Muscle layer of colon (tissue), 2 donors: ENCODE results near the gene CST3.
"Not testable (repeated sequence)": the region's sequence is repeated elsewhere in the genome, so short reads cannot be mapped to it uniquely, and the experiment has no call there.

ENCODE experiments used
- H3K27ac ChIP-seq: one replicate; pipeline ENCODE4 v1.7.0; 2013; ENCODE audit warnings: low read depth, mild to moderate bottlenecking, low read length, moderate library complexity
- H3K27me3 ChIP-seq, 2 donors: one replicate each; pipeline ENCODE4 v1.7.0; 2013; ENCODE audit warnings: low read length in 2 of 2, mild to moderate bottlenecking in 2 of 2; ENCODE audit not compliant: insufficient read depth in 2 of 2, control insufficient read depth in 1 of 2
- H3K36me3 ChIP-seq: one replicate; pipeline ENCODE4 v1.7.0; 2013; ENCODE audit warnings: mild to moderate bottlenecking, low read length; ENCODE audit not compliant: insufficient read depth
- H3K4me1 ChIP-seq: one replicate; pipeline ENCODE4 v1.7.0; 2013; ENCODE audit warnings: mild to moderate bottlenecking, low read length; ENCODE audit not compliant: insufficient read depth
- H3K4me3 ChIP-seq, 2 donors: one replicate each; pipeline ENCODE4 v1.7.0; 2013; ENCODE audit warnings: low read length in 2 of 2, low read depth in 1 of 2, mild to moderate bottlenecking in 1 of 2, moderate library complexity in 1 of 2
- H3K9ac ChIP-seq: one replicate; pipeline ENCODE4 v1.7.0; 2013; ENCODE audit warnings: low read length
- H3K9me3 ChIP-seq: one replicate; pipeline ENCODE4 v1.7.0; 2013; ENCODE audit warnings: mild to moderate bottlenecking, low read length
- donor health status: abdominal sarcoma.
- donor health status: Adenocarcinoma of cecum.

CST3 gene

DNA sequence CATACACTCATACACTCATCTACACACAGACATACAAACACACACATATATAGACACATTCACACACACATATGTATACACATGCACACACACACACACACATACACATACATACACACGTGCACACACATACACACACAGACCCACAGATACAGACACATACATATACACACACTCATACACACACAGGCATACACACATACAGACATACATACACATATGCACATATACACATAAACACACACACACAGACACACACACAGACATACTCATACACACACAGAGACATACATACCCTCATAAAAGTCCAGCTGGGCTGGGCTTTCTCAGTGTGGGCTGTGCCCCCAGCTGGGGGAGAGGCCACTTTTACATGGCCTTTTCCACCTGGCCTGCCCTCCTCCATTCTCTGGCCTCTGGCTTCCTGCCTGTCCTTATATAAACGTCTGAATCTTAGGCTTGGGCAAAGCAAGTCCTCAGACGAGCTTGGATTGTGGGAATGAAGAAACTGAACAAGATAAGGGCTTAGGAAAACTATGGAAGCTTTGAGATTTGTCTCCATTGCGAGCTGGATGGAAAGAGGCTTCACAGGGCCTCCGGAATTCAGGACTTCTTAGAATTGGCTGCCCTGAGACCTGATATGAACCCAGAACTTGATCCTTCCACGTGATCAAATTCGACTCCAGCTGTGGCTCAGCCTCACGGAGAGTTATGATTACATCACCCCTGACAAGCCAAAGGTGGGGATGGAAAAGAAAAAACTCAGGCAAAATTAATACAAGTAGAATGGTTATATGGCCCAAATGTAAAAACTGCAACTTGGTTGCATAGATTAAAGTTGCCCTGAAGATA lies 22.5 kb upstream of the CST3 start:
- Histone ChIP-seq H3K27me3 (no peaks in the 10 kb centered on the region), H3K9me3 (no peaks in the 10 kb centered on the region), H3K4me1 (no peaks in the 10 kb centered on the region), H3K9ac (no peak overlapping the region), H3K27ac (no peak overlapping the region), H3K4me3 (no peak overlapping the region), H3K36me3 (no peaks in the 10 kb centered on the region)

GRCh38 chr20:23659610-23659988 lies 21.8 kb upstream of the CST3 start:
- H3K27me3 ChIP-seq, H3K9ac ChIP-seq, H3K4me1 ChIP-seq, H3K36me3 ChIP-seq, H3K9me3 ChIP-seq, H3K4me3 ChIP-seq, H3K27ac ChIP-seq: not testable (repeated sequence)

GRCh38 chr20:23658989-23659609 lies 21.3 kb upstream of the CST3 start:
- H3K27ac ChIP-seq: no peak overlapping the region
- H3K27me3 ChIP-seq: no peaks in the 10 kb centered on the region
- no peak overlapping the region for H3K9ac ChIP-seq
- H3K4me3 ChIP-seq: no peak overlapping the region
- peaks cover 9% of the 10 kb centered on the region for H3K4me1 ChIP-seq
- H3K36me3 ChIP-seq: no peaks in the 10 kb centered on the region
- no peaks in the 10 kb centered on the region for H3K9me3 ChIP-seq

GRCh38 chr20:23658336-23658735 lies 20.6 kb upstream of the CST3 start:
- H3K36me3 ChIP-seq: no peaks in the 10 kb centered on the region
- H3K4me1 ChIP-seq: peaks cover 16% of the 10 kb centered on the region
- no peak overlapping the region for H3K4me3 ChIP-seq
- no peaks in the 10 kb centered on the region for H3K9me3 ChIP-seq
- H3K27me3 ChIP-seq: no peaks in the 10 kb centered on the region
- no peak overlapping the region for H3K9ac ChIP-seq
- no peak overlapping the region for H3K27ac ChIP-seq

GRCh38 chr20:23657202-23657601 lies 19.4 kb upstream of the CST3 start:
- H3K27me3 ChIP-seq: no peaks in the 10 kb centered on the region
- H3K27ac ChIP-seq: no peak overlapping the region
- no peak overlapping the region for H3K9ac ChIP-seq
- H3K9me3 ChIP-seq: no peaks in the 10 kb centered on the region
- H3K36me3 ChIP-seq: no peaks in the 10 kb centered on the region
- no peak overlapping the region for H3K4me3 ChIP-seq
- H3K4me1 ChIP-seq: peaks cover 21% of the 10 kb centered on the region

- H3K4me1 ChIP-seq: peaks cover 21% of the 10 kb centered on the region
- no peaks in the 10 kb centered on the region for H3K9me3 ChIP-seq
- no peak overlapping the region for H3K9ac ChIP-seq
- H3K27me3 ChIP-seq: no peaks in the 10 kb centered on the region
- H3K4me3 ChIP-seq: peak overlapping the region in 1 of 2 donors; percentile 10
- no peaks in the 10 kb centered on the region for H3K36me3 ChIP-seq
- H3K27ac ChIP-seq: peak overlapping the region; percentile 7
Observed at GRCh38 chr20:23656372-23656771, 18.6 kb upstream of the CST3 start.

DNA sequence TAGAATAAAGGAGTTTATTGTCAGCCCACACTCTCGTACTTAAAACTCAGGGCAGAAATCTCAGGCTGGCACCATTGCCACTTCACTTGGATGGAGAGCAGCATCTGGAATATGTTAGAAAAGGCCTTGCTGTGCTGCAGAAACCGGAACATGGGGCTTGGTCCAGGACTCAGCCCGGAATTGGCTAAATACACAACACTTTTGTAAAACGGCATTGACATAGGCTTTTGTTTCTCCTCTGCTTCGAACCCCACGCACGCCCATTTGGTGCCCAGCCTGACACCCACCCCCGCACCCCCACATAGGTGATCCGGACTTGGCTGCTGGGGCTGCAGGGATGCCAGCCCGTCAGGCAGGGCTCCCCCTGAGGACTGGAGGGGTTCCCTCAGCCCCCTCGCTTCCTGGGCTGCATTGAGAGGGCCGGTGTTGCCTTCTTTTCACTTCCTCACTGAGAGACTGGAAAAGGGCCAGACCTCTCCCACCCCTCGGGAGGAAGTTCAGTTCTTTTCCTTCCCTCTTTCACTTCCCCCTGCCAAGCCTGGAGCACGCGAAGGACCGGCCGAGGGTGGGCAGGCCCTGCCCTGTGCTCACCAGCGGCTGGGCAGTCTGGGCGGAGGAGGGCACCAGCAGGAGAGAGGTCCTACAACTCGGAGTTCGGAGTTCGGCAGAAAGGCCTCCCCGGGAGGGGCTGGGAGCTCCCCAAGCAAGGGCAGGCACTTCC lies 17.9 kb upstream of the CST3 start:
- peak overlapping the region; percentile 28 for H3K27ac ChIP-seq
- peaks cover 21% of the 10 kb centered on the region for H3K4me1 ChIP-seq
- no peaks in the 10 kb centered on the region for H3K9me3 ChIP-seq
- H3K9ac ChIP-seq: no peak overlapping the region
- H3K27me3 ChIP-seq: no peaks in the 10 kb centered on the region
- peak overlapping the region in 1 of 2 donors; percentile 10 for H3K4me3 ChIP-seq
- no peaks in the 10 kb centered on the region for H3K36me3 ChIP-seq

DNA sequence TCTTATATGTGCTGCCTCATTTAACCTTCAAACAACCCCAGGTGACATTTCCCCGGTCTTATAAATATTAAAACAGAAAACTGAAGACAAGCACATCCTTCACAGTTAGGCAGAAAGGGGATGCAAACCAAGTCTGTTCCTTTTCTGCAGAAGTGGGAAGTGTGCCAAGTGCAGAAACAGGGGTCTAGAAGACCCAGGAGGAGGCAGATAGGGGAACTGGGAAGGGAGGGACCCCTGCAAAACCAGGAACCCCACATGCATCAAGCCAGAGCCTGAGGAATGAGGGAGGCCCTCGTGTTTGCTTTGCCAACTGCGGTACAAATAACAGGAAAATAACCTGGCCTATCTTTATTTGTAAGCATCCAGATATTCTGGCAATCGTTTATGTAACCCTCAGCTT lies 17.0 kb upstream of the CST3 start:
- H3K9me3 ChIP-seq: no peaks in the 10 kb centered on the region
- peaks cover 21% of the 10 kb centered on the region for H3K4me1 ChIP-seq
- no peaks in the 10 kb centered on the region for H3K36me3 ChIP-seq
- H3K27me3 ChIP-seq: no peaks in the 10 kb centered on the region
- no peak overlapping the region for H3K4me3 ChIP-seq
- peak overlapping the region; percentile 7 for H3K27ac ChIP-seq
- H3K9ac ChIP-seq: no peak overlapping the region

DNA sequence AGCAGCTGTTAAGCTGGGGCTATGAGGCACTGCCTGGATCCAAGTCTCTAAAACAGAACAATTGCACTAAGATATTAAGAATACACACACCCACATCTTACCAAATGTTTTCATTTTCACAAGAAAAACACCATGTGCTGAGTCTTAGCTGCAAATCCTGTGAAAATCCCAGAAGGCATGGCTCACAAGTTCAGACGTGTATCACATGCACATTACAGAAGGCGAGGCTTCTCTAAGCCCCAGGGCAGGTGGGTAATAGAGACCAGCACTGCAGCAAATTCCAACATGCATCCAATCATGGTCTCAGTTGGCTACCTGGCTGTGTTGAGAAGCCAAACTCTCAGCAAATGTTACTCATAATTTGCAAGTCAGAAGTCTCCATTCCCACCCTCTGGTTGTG lies 16.2 kb upstream of the CST3 start:
- Histone ChIP-seq H3K27ac (no peak overlapping the region), H3K9ac (no peak overlapping the region), H3K36me3 (no peaks in the 10 kb centered on the region), H3K27me3 (no peaks in the 10 kb centered on the region), H3K4me3 (no peak overlapping the region), H3K9me3 (no peaks in the 10 kb centered on the region), H3K4me1 (peaks cover 21% of the 10 kb centered on the region)

GRCh38 chr20:23653400-23653938 lies 15.7 kb upstream of the CST3 start:
- no peaks in the 10 kb centered on the region for H3K9me3 ChIP-seq
- H3K4me3 ChIP-seq: no peak overlapping the region
- no peaks in the 10 kb centered on the region for H3K27me3 ChIP-seq
- no peaks in the 10 kb centered on the region for H3K36me3 ChIP-seq
- H3K27ac ChIP-seq: no peak overlapping the region
- peaks cover 21% of the 10 kb centered on the region for H3K4me1 ChIP-seq
- H3K9ac ChIP-seq: no peak overlapping the region

DNA sequence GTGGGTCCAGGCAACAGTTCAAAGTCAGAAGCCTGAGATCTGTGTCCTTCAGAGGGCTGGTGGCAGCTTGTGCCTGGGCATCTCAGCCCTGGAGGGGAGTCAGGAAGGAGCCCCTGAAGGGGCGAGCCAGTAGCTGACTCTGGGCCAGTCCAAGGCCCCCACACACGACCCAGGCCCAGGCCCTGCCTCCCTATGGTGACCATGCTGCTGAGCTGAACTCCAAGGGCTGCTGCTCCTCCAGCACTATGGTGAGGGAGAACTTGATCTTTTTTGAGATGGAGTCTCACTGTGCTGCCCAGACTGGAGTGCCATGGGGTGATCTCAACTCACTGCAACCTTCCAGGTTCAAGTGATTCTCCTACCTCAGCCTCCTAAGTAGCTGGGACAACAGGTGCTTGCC lies 15.2 kb upstream of the CST3 start:
- Histone ChIP-seq H3K9me3 (no peaks in the 10 kb centered on the region), H3K9ac (no peak overlapping the region), H3K36me3 (no peaks in the 10 kb centered on the region), H3K27me3 (no peaks in the 10 kb centered on the region), H3K4me1 (peaks cover 21% of the 10 kb centered on the region), H3K4me3 (no peak overlapping the region), H3K27ac (no peak overlapping the region)
